Peyer's patch (tissue), 4 donors: ENCODE measurements around the gene DHX34.
"Not testable (repeated sequence)": the region's sequence is repeated elsewhere in the genome, so short reads cannot be mapped to it uniquely, and the experiment has no call there.

Experiments
- CTCF ChIP-seq, 6 experiments: fragments of 450-650 bp in 4 of 6; fragments of 200-600 bp in 2 of 6; sonication (generic) in 1 of 6; IDR thresholded peaks; one replicate each; pipeline ENCODE4 v1.5.1; 2017 to 2019; ENCODE audit warnings: antibody characterized with exemption in 6 of 6, mild to moderate bottlenecking in 3 of 6, moderate library complexity in 1 of 6
- POLR2A ChIP-seq, 2 donors: fragments of 450-650 bp; IDR thresholded peaks; one replicate each; pipeline ENCODE4 v1.5.1; 2017; ENCODE audit warnings: antibody characterized with exemption in 2 of 2, mild to moderate bottlenecking in 2 of 2, moderate library complexity in 2 of 2

- TF ChIP-seq CTCF, POLR2A (IDR thresholded peaks at IDR 0.05): not testable (repeated sequence)
Measured at GRCh38 chr19:47336765-47337718, 12.1 kb upstream of the DHX34 start.
